Tibial artery (tissue), 4 donors: ENCODE measurements around the gene KIR2DL3.
"Not testable (repeated sequence)": the region's sequence is repeated elsewhere in the genome, so short reads cannot be mapped to it uniquely, and the experiment has no call there.

Source experiments
- DNase-seq, 2 donors: peaks; one replicate each; pipeline ENCODE4 v3.0.0-alpha.2; 2019
- H3K27ac ChIP-seq, 2 donors: fragments of 200-600 bp; sonication (generic) in 1 of 2; 1 replicate in 1 of 2; 2 replicates in 1 of 2; pipeline ENCODE4 v1.5.1; 2018 to 2019; ENCODE audit warnings: mild to moderate bottlenecking in 1 of 2
- H3K27me3 ChIP-seq, 2 donors: fragments of 200-600 bp; sonication (generic) in 1 of 2; one replicate each; pipeline versions ENCODE4 v1.5.1 to v1.6.0; 2016 to 2019
- H3K36me3 ChIP-seq, 3 donors: fragments of 200-600 bp; sonication (generic) in 2 of 3; one replicate each; pipeline ENCODE4 v1.5.1; 2016 to 2019; ENCODE audit warnings: mild to moderate bottlenecking in 2 of 3
- H3K4me1 ChIP-seq, 4 donors: fragments of 200-600 bp; sonication (generic) in 2 of 4; 1 replicate in 3 of 4; 2 replicates in 1 of 4; pipeline ENCODE4 v1.5.1; 2016 to 2019
- H3K4me3 ChIP-seq, 2 donors: fragments of 200-600 bp; sonication (generic) in 1 of 2; 1 replicate in 1 of 2; 2 replicates in 1 of 2; pipeline ENCODE4 v1.5.1; 2018 to 2019; ENCODE audit warnings: mild to moderate bottlenecking in 2 of 2
- H3K9me3 ChIP-seq, 3 donors: fragments of 200-600 bp; sonication (generic) in 1 of 3; one replicate each; pipeline ENCODE4 v1.5.1; 2016 to 2019
- intact Hi-C: fragments of 100-400 bp; cut with DNase I; formaldehyde crosslinking; loops from one replicate; pipeline ENCODE4 v1.15.0; 2023; ENCODE audit warnings: low total_unique reads
- TF ChIP-seq, protein P1 (sequence below), 2 experiments: fragments of 200-600 bp in 1 of 2; fragments of 450-650 bp in 1 of 2; IDR thresholded peaks; one replicate each; pipeline ENCODE4 v1.5.1; 2017 to 2019; ENCODE audit warnings: antibody characterized with exemption in 2 of 2, mild to moderate bottlenecking in 1 of 2, moderate library complexity in 1 of 2

Gene KIR2DL3

DNA sequence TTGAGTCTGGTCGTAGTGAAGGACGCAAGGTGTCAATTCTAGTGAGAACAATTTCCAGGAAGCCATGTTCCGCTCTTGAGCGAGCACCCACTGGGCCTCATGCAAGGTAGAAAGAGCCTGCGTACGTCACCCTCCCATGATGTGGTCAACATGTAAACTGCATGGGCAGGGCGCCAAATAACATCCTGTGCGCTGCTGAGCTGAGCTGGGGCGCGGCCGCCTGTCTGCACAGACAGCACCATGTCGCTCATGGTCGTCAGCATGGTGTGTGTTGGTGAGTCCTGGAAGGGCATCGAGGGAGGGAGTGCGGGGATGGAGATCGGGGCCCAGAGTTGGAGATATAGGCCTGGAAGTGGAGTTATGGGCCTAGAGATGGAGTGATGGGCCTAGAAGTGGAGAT is at the start of gene KIR2DL3:
TSS of gene KIR2DL3 (plus strand) at position 208 of the 400 bp plus-strand sequence. CDS start at position 241, 33 bp downstream.
- H3K4me1 ChIP-seq, H3K36me3 ChIP-seq, H3K9me3 ChIP-seq, H3K27me3 ChIP-seq, H3K27ac ChIP-seq, DNase-seq, intact Hi-C loops, H3K4me3 ChIP-seq: not testable (repeated sequence)

DNA sequence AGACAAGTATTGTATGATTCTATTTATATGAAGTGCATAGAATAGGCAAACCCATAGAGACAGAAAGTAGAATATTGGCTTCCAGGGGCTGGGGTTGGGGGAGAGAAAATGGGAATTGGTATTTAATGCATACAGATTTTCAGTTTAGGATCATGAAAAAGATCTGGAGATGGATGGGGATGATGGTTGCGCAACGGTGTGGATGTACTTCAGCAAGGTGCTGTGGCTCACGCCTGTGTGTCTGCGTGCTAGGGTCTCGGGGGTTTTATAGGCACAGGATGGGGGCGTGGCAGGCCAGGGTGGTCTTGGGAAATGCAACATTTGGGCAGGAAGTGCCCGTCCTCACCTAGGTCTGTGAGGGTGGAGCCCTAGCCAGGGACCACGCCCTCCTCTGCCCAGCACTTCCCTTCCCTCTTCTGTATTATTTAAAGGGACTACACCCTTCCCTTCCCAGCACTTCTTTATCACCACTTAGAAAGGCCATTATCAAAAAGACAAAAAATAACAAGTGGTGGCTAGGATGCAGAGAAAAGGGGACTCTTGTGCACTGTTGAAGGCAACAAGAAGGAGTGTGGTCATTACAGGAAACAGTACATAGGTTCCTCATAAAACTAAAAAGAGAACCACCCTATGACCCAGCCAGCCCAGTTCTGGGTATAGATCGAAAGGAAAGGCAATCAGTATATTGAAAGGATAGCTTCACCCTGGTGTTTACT is 46.6 kb upstream of the KIR2DL3 start:
- H3K4me3 ChIP-seq = no peak overlapping the region

DNA sequence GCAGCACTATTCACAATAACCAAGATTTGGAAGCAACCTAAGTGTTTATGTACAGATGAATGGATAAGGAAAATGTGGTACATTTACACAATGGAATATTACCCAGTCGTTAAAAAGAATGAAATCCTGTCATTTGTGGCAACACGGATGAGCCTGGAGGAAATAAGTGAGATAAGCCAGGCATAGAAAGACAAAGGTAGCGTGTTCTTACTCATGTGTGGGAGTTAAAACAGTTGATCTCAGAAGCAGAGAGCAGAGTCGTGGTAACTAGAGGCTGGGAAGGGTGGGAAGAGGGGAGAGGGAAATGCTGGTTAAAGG is 46.1 kb upstream of the KIR2DL3 start:
- Histone ChIP-seq H3K36me3 (no peaks in the 10 kb centered on the region), H3K27me3 (peaks cover 0 to 4% of the 10 kb centered on the region in 2 donors), H3K4me3 (no peak overlapping the region), H3K27ac (no peak overlapping the region), H3K4me1 (no peaks in the 10 kb centered on the region), H3K9me3 (no peaks in the 10 kb centered on the region)
- DNase-seq = no peak
- intact Hi-C loops = no loop called here
- TF ChIP-seq, protein P1, sequence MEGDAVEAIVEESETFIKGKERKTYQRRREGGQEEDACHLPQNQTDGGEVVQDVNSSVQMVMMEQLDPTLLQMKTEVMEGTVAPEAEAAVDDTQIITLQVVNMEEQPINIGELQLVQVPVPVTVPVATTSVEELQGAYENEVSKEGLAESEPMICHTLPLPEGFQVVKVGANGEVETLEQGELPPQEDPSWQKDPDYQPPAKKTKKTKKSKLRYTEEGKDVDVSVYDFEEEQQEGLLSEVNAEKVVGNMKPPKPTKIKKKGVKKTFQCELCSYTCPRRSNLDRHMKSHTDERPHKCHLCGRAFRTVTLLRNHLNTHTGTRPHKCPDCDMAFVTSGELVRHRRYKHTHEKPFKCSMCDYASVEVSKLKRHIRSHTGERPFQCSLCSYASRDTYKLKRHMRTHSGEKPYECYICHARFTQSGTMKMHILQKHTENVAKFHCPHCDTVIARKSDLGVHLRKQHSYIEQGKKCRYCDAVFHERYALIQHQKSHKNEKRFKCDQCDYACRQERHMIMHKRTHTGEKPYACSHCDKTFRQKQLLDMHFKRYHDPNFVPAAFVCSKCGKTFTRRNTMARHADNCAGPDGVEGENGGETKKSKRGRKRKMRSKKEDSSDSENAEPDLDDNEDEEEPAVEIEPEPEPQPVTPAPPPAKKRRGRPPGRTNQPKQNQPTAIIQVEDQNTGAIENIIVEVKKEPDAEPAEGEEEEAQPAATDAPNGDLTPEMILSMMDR (IDR thresholded peaks at IDR 0.05) = no peak

More for the DNA sequence above, 46.6 kb upstream of the KIR2DL3 start:
- no peaks in the 10 kb centered on the region for H3K4me1 ChIP-seq
- no peaks in the 10 kb centered on the region for H3K36me3 ChIP-seq
- H3K27ac ChIP-seq = no peak overlapping the region
- TF ChIP-seq, protein P1 (IDR thresholded peaks at IDR 0.05) = no peak
- intact Hi-C loops = no loop called here
- H3K27me3 ChIP-seq = peaks cover 0 to 4% of the 10 kb centered on the region in 2 donors
- no peak for DNase-seq
- no peaks in the 10 kb centered on the region for H3K9me3 ChIP-seq

DNA sequence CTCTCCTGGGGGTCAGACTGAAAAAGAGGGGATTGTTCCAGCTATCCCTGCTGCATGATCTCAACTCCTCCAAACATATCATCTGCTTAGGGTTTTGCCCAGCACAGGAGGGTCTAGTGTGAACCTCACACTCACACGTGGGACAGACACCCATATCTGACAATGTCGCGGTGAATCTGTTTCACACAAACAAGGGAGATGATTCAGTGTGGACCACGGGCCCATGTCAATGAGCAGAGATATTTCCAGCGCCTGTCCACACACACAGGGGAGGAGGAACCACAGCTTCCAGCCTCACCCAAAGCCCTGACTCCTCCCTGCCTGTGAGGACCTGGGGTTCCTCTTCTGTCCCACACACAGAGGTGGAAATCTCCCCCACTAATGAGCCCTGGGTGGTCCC is 43.7 kb upstream of the KIR2DL3 start:
- intact Hi-C loops = no loop called here
- no peak overlapping the region for H3K27ac ChIP-seq

DNA sequence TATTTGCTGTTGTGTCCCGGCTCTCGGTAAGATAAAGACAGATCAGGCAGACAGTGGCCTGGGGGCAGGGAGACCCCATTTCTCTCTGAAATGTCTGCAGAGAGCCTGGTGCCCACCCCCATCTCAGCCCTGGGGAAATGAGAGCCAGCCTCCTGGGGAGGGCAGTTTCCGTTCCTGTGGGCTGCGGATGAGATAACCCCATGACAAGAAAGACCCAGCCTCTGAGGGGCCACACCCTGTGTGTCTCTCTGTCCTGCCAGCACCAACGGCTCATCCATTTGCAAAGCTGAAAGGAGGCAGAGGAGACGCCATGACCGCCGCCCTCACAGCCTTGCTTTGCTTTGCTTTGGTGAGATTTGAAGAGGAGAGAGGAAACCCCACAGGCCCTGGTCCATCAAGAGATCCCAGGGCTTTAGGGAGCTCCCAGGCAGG is 42.2 kb upstream of the KIR2DL3 start:
- H3K36me3 ChIP-seq = no peaks in the 10 kb centered on the region
- H3K27ac ChIP-seq = no peak overlapping the region
- TF ChIP-seq, protein P1 (IDR thresholded peaks at IDR 0.05) = no peak
- H3K4me3 ChIP-seq = no peak overlapping the region
- intact Hi-C loops = no loop called here
- DNase-seq = no peak
- no peaks in the 10 kb centered on the region for H3K9me3 ChIP-seq
- peaks cover 0 to 11% of the 10 kb centered on the region in 2 donors for H3K27me3 ChIP-seq
- no peaks in the 10 kb centered on the region for H3K4me1 ChIP-seq

More for the DNA sequence above, 43.7 kb upstream of the KIR2DL3 start:
- H3K4me3 ChIP-seq = no peak overlapping the region
- H3K4me1 ChIP-seq = no peaks in the 10 kb centered on the region
- peaks cover 0 to 11% of the 10 kb centered on the region in 2 donors for H3K27me3 ChIP-seq
- no peaks in the 10 kb centered on the region for H3K36me3 ChIP-seq
- TF ChIP-seq, protein P1 (IDR thresholded peaks at IDR 0.05) = no peak
- H3K9me3 ChIP-seq = no peaks in the 10 kb centered on the region
- no peak for DNase-seq

DNA sequence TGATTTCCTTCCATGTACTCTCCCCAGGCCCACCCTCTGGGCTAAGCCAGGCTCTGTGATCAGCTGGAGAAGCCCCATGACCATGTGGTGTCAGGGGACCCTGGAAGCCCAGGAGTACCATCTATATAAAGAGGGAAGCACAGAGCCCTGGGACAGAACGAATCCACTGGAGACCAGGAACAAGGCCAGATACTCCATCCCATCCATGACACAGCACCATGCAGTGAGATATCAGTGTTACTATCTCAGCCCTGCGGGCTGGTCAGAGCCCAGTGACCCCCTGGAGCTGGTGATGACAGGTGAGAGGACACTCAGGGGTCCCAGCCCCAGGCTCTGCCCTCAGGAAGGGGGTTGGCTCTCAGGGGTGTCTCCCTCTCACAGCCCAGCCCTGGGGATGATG is 41.5 kb upstream of the KIR2DL3 start:
- no peak for DNase-seq
- TF ChIP-seq, protein P1 (IDR thresholded peaks at IDR 0.05) = no peak

DNA sequence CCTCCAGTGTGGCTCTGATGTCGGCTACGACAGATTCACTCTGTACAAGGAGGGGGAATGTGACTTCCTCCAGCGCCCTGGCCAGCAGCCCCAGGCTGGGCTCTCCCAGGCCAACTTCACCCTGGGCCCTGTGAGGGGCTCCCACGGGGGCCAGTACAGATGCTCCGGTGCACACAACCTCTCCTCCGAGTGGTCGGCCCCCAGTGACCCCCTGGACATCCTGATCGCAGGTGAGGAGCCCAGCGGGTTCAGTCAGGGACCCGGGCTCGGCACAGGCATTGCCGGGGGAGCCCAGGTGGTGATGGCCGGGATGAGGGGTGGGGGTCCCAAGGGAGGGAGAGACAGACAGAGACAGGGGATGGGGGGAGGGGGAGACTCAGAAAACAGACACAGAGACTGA is 40.6 kb upstream of the KIR2DL3 start:
- DNase-seq, H3K4me3 ChIP-seq, H3K4me1 ChIP-seq, H3K27ac ChIP-seq, H3K9me3 ChIP-seq, H3K27me3 ChIP-seq, intact Hi-C loops, H3K36me3 ChIP-seq: not testable (repeated sequence)

More for the DNA sequence above, 41.5 kb upstream of the KIR2DL3 start:
- no peaks in the 10 kb centered on the region for H3K36me3 ChIP-seq
- H3K4me1 ChIP-seq = no peaks in the 10 kb centered on the region
- intact Hi-C loops = no loop called here
- peaks cover 0 to 10% of the 10 kb centered on the region in 2 donors for H3K27me3 ChIP-seq
- no peaks in the 10 kb centered on the region for H3K9me3 ChIP-seq
- no peak overlapping the region for H3K4me3 ChIP-seq
- no peak overlapping the region for H3K27ac ChIP-seq
